Peyer's patch (tissue), 4 donors: ENCODE measurements around the gene NDUFAB1.

Experiments
- CTCF ChIP-seq, 6 experiments: fragments of 450-650 bp in 4 of 6; fragments of 200-600 bp in 2 of 6; sonication (generic) in 1 of 6; IDR thresholded peaks; one replicate each; pipeline ENCODE4 v1.5.1; 2017 to 2019; ENCODE audit warnings: antibody characterized with exemption in 6 of 6, mild to moderate bottlenecking in 3 of 6, moderate library complexity in 1 of 6
- POLR2A ChIP-seq, 2 donors: fragments of 450-650 bp; IDR thresholded peaks; one replicate each; pipeline ENCODE4 v1.5.1; 2017; ENCODE audit warnings: antibody characterized with exemption in 2 of 2, mild to moderate bottlenecking in 2 of 2, moderate library complexity in 2 of 2

- no peak for TF ChIP-seq CTCF (IDR thresholded peaks at IDR 0.05)
- TF ChIP-seq POLR2A (IDR thresholded peaks at IDR 0.05): no peak
Observed at GRCh38 chr16:23567602-23568001, 28.5 kb downstream of the NDUFAB1 start.
